Central memory CD8-positive, alpha-beta T cell (primary cell): ENCODE data around the gene CLASP1.

Experiments used
- ATAC-seq: fragments of 150-1000 bp; cut with Tn5 transposase; replicated peaks from 2 replicates; pipeline ENCODE4 v1.10.0; 2022; ENCODE audit warnings: mild to moderate bottlenecking, moderate FRiP score, moderate number of reproducible peaks; ENCODE audit not compliant: poor library complexity, severe bottlenecking; ENCODE audit errors: extremely low read depth
- DNase-seq, 2 donors: peaks; one replicate each; pipeline ENCODE4 v3.0.0; 2021; ENCODE audit warnings: low spot score in 2 of 2
- H3K27ac Mint-ChIP-seq: one replicate; pipeline ENCODE4 v1.8.0; 2022; ENCODE audit warnings: low read depth, mild to moderate bottlenecking, moderate library complexity, mixed read lengths
- H3K27me3 Mint-ChIP-seq: one replicate; pipeline ENCODE4 v1.8.0; 2022; ENCODE audit warnings: mixed read lengths
- H3K36me3 Mint-ChIP-seq: one replicate; pipeline ENCODE4 v1.8.0; 2022; ENCODE audit warnings: mild to moderate bottlenecking, moderate library complexity, mixed read lengths; ENCODE audit not compliant: insufficient read depth
- H3K4me1 Mint-ChIP-seq: one replicate; pipeline ENCODE4 v1.8.0; 2022; ENCODE audit warnings: mixed read lengths
- H3K4me3 Mint-ChIP-seq: one replicate; pipeline ENCODE4 v1.8.0; 2022; ENCODE audit warnings: mild to moderate bottlenecking, moderate library complexity, mixed read lengths
- H3K9me3 Mint-ChIP-seq: one replicate; pipeline ENCODE4 v1.8.0; 2022; ENCODE audit warnings: mixed read lengths

The CLASP1 gene

GRCh38 chr2:121513597-121514333 is 135.5 kb downstream of the CLASP1 start:
- Mint-ChIP-seq H3K4me1 (peaks cover 16% of the 10 kb centered on the region), H3K4me3 (no peak overlapping the region), H3K27me3 (no peaks in the 10 kb centered on the region), H3K27ac (no peak overlapping the region), H3K36me3 (peaks cover 35% of the 10 kb centered on the region), H3K9me3 (no peaks in the 10 kb centered on the region)
- ATAC-seq (no peak), DNase-seq (no peak)

GRCh38 chr2:121510857-121511256 is 138.4 kb downstream of the CLASP1 start:
- peaks cover 28% of the 10 kb centered on the region for H3K36me3 Mint-ChIP-seq
- H3K4me1 Mint-ChIP-seq = peaks cover 39% of the 10 kb centered on the region

GRCh38 chr2:121506621-121507020 is 142.6 kb downstream of the CLASP1 start:
- Mint-ChIP-seq H3K36me3 (peaks cover 28% of the 10 kb centered on the region), H3K9me3 (no peaks in the 10 kb centered on the region), H3K4me3 (no peak overlapping the region), H3K4me1 (peaks cover 60% of the 10 kb centered on the region), H3K27ac (peak overlapping the region; percentile 2), H3K27me3 (no peaks in the 10 kb centered on the region)
- DNase-seq (no peak), ATAC-seq (no peak)

More at GRCh38 chr2:121510857-121511256, 138.4 kb downstream of the CLASP1 start:
- no peak for ATAC-seq
- Mint-ChIP-seq H3K27me3 (no peaks in the 10 kb centered on the region), H3K9me3 (no peaks in the 10 kb centered on the region), H3K27ac (no peak overlapping the region), H3K4me3 (no peak overlapping the region)
- DNase-seq = no peak

- ATAC-seq = no peak
- Mint-ChIP-seq H3K27ac (peak overlapping the region; percentile 2), H3K4me1 (peaks cover 63% of the 10 kb centered on the region), H3K4me3 (no peak overlapping the region), H3K27me3 (no peaks in the 10 kb centered on the region), H3K9me3 (no peaks in the 10 kb centered on the region), H3K36me3 (peaks cover 28% of the 10 kb centered on the region)
- no peak for DNase-seq
Measured at GRCh38 chr2:121505986-121506586, 143.2 kb downstream of the CLASP1 start.

- no peak overlapping the region for H3K4me3 Mint-ChIP-seq
- H3K27me3 Mint-ChIP-seq = no peaks in the 10 kb centered on the region
- peaks cover 27% of the 10 kb centered on the region for H3K36me3 Mint-ChIP-seq
- DNase-seq = no peak
- H3K4me1 Mint-ChIP-seq = peaks cover 63% of the 10 kb centered on the region
- ATAC-seq = no peak
- no peak overlapping the region for H3K27ac Mint-ChIP-seq
- H3K9me3 Mint-ChIP-seq = peaks cover 3% of the 10 kb centered on the region
Measured at GRCh38 chr2:121505005-121505404, 144.3 kb downstream of the CLASP1 start.

- Mint-ChIP-seq H3K9me3 (peaks cover 6% of the 10 kb centered on the region), H3K27ac (no peak overlapping the region)
Measured at GRCh38 chr2:121504316-121504715, 144.9 kb downstream of the CLASP1 start.

GRCh38 chr2:121502781-121503180 is 146.5 kb downstream of the CLASP1 start:
- DNase-seq (no peak), ATAC-seq (no peak)
- Mint-ChIP-seq H3K27ac (no peak overlapping the region), H3K4me1 (peaks cover 58% of the 10 kb centered on the region), H3K4me3 (no peak overlapping the region), H3K9me3 (peaks cover 6% of the 10 kb centered on the region), H3K36me3 (peaks cover 29% of the 10 kb centered on the region), H3K27me3 (no peaks in the 10 kb centered on the region)

More at GRCh38 chr2:121504316-121504715, 144.9 kb downstream of the CLASP1 start:
- Mint-ChIP-seq H3K36me3 (peaks cover 28% of the 10 kb centered on the region), H3K4me1 (peaks cover 64% of the 10 kb centered on the region), H3K27me3 (no peaks in the 10 kb centered on the region), H3K4me3 (no peak overlapping the region)
- ATAC-seq (no peak), DNase-seq (no peak)

- Mint-ChIP-seq H3K9me3 (peaks cover 6% of the 10 kb centered on the region), H3K4me1 (peaks cover 52% of the 10 kb centered on the region), H3K27me3 (no peaks in the 10 kb centered on the region), H3K27ac (no peak overlapping the region), H3K36me3 (peaks cover 26% of the 10 kb centered on the region), H3K4me3 (no peak overlapping the region)
- no peak for ATAC-seq
- no peak for DNase-seq
Measured at GRCh38 chr2:121502246-121502645, 147.0 kb downstream of the CLASP1 start.

GRCh38 chr2:121501554-121501953 is 147.7 kb downstream of the CLASP1 start:
- H3K36me3 Mint-ChIP-seq = peaks cover 30% of the 10 kb centered on the region
- peaks cover 6% of the 10 kb centered on the region for H3K9me3 Mint-ChIP-seq
- H3K27me3 Mint-ChIP-seq = no peaks in the 10 kb centered on the region

GRCh38 chr2:121501031-121501430 is 148.2 kb downstream of the CLASP1 start:
- Mint-ChIP-seq H3K4me3 (no peak overlapping the region), H3K27me3 (no peaks in the 10 kb centered on the region), H3K9me3 (peaks cover 6% of the 10 kb centered on the region), H3K27ac (peak overlapping the region; percentile 65), H3K4me1 (peaks cover 44% of the 10 kb centered on the region), H3K36me3 (peaks cover 33% of the 10 kb centered on the region)
- DNase-seq (no peak), ATAC-seq (no peak)

More at GRCh38 chr2:121501554-121501953, 147.7 kb downstream of the CLASP1 start:
- ATAC-seq = no peak
- Mint-ChIP-seq H3K4me3 (no peak overlapping the region), H3K27ac (peak overlapping the region; percentile 65), H3K4me1 (peaks cover 45% of the 10 kb centered on the region)
- DNase-seq = no peak

- H3K4me1 Mint-ChIP-seq = peaks cover 40% of the 10 kb centered on the region
- H3K4me3 Mint-ChIP-seq = no peak overlapping the region
- no peak for ATAC-seq
Measured at GRCh38 chr2:121498731-121499130, 150.5 kb downstream of the CLASP1 start.

GRCh38 chr2:121492409-121492808 is 156.9 kb downstream of the CLASP1 start:
- Mint-ChIP-seq H3K27ac (peak overlapping the region; percentile 59), H3K4me1 (peaks cover 34% of the 10 kb centered on the region), H3K9me3 (no peaks in the 10 kb centered on the region), H3K4me3 (no peak overlapping the region), H3K36me3 (peaks cover 14% of the 10 kb centered on the region), H3K27me3 (no peaks in the 10 kb centered on the region)
- no peak for DNase-seq
- ATAC-seq = no peak

More at GRCh38 chr2:121498731-121499130, 150.5 kb downstream of the CLASP1 start:
- Mint-ChIP-seq H3K9me3 (peaks cover 6% of the 10 kb centered on the region), H3K36me3 (peaks cover 32% of the 10 kb centered on the region), H3K27ac (no peak overlapping the region), H3K27me3 (no peaks in the 10 kb centered on the region)
- DNase-seq = no peak

GRCh38 chr2:121491518-121491917 is 157.7 kb downstream of the CLASP1 start:
- ATAC-seq = no peak
- no peak overlapping the region for H3K27ac Mint-ChIP-seq
- H3K27me3 Mint-ChIP-seq = no peaks in the 10 kb centered on the region
- H3K9me3 Mint-ChIP-seq = no peaks in the 10 kb centered on the region
- H3K36me3 Mint-ChIP-seq = peaks cover 9% of the 10 kb centered on the region
- H3K4me1 Mint-ChIP-seq = peaks cover 34% of the 10 kb centered on the region
- DNase-seq = no peak
- H3K4me3 Mint-ChIP-seq = no peak overlapping the region
